Fibroblast of the aortic adventitia (primary cell): ENCODE data around the gene CCDC12. TPM values are rescaled to one million over a fixed set of nuclear protein-coding genes. Genes with fewer than 3 reads are reported as not detected.

Source experiments
- DNase-seq: peaks from one replicate; pipeline ENCODE4 v3.0.0-alpha.2; 2010; ENCODE audit warnings: low read depth
- H3K4me3 ChIP-seq: 2 replicates; pipeline ENCODE4 v1.5.1; 2011; ENCODE audit warnings: low read depth, mild to moderate bottlenecking, control low read depth, low read length, moderate library complexity
- total RNA-seq: library from RNA; depleted of rRNA; stranded (reverse); fragments of >200 nt; gene quantifications from 2 replicates; pipeline ENCODE4 v1.2.3, GENCODE V29; 2012; ENCODE audit warnings: low replicate concordance
- TF ChIP-seq, protein P1 (sequence below): IDR thresholded peaks from 2 replicates; pipeline ENCODE4 v1.5.1; 2011; ENCODE audit warnings: mild to moderate bottlenecking, low read length, control low read depth, inconsistent platforms; ENCODE audit not compliant: insufficient read depth

The CCDC12 gene
- total RNA-seq, 1 donor, result 21.6 TPM

GRCh38 chr3:46955801-46956259, 20.7 kb downstream of the CCDC12 start:
- TF ChIP-seq, protein P1, sequence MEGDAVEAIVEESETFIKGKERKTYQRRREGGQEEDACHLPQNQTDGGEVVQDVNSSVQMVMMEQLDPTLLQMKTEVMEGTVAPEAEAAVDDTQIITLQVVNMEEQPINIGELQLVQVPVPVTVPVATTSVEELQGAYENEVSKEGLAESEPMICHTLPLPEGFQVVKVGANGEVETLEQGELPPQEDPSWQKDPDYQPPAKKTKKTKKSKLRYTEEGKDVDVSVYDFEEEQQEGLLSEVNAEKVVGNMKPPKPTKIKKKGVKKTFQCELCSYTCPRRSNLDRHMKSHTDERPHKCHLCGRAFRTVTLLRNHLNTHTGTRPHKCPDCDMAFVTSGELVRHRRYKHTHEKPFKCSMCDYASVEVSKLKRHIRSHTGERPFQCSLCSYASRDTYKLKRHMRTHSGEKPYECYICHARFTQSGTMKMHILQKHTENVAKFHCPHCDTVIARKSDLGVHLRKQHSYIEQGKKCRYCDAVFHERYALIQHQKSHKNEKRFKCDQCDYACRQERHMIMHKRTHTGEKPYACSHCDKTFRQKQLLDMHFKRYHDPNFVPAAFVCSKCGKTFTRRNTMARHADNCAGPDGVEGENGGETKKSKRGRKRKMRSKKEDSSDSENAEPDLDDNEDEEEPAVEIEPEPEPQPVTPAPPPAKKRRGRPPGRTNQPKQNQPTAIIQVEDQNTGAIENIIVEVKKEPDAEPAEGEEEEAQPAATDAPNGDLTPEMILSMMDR, result no peak
- DNase-seq, result no peak
- no peak overlapping the region for H3K4me3 ChIP-seq

- TF ChIP-seq, protein P1, result no peak
- no peak for DNase-seq
- no peak overlapping the region for H3K4me3 ChIP-seq
Observed at GRCh38 chr3:46955157-46955556, 21.4 kb downstream of the CCDC12 start.

DNA sequence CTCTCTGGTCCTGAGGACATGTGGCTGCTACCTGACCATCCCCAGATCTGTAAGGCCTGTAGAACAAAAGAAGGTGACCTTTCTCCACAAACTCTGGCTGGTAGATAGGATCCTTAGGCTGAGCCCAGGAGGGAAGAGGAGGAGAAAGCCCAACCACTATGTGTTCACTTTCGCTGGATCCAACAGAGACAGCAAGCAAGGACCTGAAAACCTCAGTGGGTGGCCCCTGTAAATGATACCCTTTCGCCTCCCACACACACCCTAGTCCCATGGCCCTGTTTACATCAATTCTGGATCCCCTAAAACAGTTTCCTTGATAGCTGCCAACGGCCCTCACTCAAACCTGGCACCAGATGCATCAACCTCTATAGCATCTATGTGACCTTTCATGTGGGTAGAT, 22.4 kb downstream of the CCDC12 start:
- DNase-seq, result no peak
- no peak overlapping the region for H3K4me3 ChIP-seq
- TF ChIP-seq, protein P1, result no peak

DNA sequence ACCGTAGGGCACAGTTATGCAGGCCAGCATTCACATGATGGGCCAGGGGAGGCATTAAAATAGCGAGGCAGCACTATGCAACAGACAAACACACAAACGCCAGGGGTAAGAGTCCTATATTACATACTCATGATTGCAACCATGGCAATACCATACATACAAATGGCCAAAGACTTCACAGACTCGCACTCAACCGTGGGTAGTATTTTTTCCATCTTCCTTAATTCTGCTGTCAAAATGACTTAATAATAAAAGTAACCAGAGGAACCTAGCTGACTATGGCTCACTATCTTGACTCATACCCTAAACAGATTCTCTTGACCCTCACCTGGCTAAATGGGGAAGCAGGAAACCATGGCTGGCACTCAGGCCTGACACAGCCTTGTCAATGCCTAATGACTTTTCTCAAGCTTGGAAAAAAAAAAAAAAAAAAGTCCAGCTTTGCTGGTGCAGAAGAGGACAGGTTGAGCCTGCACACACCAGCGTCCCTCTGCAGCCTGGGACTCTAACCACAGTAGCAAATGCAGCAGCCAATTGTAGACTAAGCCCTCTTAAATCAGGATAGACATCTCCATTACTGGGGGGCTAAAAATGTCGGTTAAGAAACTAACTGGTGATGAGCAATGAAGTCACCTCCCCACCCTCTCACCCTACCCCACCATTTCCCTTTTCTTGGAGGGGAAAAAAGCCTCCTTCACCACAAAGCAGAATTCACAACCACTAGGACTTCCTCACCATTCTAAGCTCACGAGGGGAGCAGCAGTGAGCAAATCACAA, 23.1 kb downstream of the CCDC12 start:
- H3K4me3 ChIP-seq, result no peak overlapping the region
- TF ChIP-seq, protein P1, result no peak
- DNase-seq, result no peak

- TF ChIP-seq, protein P1, result no peak
- H3K4me3 ChIP-seq, result no peak overlapping the region
- DNase-seq, result no peak
Observed at GRCh38 chr3:46952813-46953212, 23.7 kb downstream of the CCDC12 start.

DNA sequence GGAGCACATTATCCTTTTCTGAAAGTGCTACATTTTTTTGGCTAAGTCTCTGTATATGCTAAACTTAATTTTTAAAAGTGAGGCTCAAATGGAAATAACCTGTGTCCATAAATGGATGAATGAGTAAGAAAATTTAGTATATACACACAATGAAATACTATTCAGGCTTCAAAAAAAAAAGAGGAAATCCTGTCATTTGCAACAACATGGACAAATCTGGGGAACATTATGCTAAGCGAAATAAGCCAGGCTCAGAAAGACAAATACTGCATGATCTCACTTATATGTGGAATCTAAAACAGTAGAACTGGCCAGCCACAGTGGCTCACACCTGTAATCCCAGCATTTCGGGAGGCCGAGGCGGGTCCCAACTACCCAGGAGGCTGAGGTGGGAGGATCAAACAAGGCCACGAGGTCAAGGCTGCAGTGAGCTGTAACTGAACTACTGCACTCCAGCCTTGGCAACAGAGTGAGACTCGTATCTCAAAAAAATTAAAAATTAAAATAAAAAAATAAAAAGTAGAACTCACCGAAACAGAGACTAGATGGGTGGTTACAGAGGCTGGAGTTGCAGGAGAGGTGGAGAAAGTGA, 25.8 kb downstream of the CCDC12 start:
- TF ChIP-seq, protein P1, result no peak
- no peak overlapping the region for H3K4me3 ChIP-seq
- DNase-seq, result no peak

- H3K4me3 ChIP-seq, result no peak overlapping the region
- TF ChIP-seq, protein P1, result no peak
- no peak for DNase-seq
Observed at GRCh38 chr3:46950177-46950576, 26.4 kb downstream of the CCDC12 start.
